Ascending aorta (tissue), 2 donors: ENCODE measurements around the gene KCNIP4. TPM values are rescaled to one million over a fixed set of nuclear protein-coding genes. Genes with fewer than 3 reads are reported as not detected.

Experiments
- DNase-seq, 2 donors: peaks; one replicate each; pipeline ENCODE4 v3.0.0-alpha.2; 2019; ENCODE audit warnings: low spot score in 2 of 2
- H3K27ac ChIP-seq, 2 donors: fragments of 200-600 bp; sonication (generic); one replicate each; pipeline ENCODE4 v1.5.1; 2016 to 2017; ENCODE audit warnings: mild to moderate bottlenecking in 1 of 2
- H3K27me3 ChIP-seq: fragments of 200-600 bp; sonication (generic); one replicate; pipeline ENCODE4 v1.5.1; 2017
- H3K36me3 ChIP-seq, 2 donors: fragments of 200-600 bp; sonication (generic); one replicate each; pipeline ENCODE4 v1.5.1; 2016
- H3K4me1 ChIP-seq, 2 donors: fragments of 200-600 bp; sonication (generic); one replicate each; pipeline ENCODE4 v1.5.1; 2016 to 2017; ENCODE audit warnings: mild to moderate bottlenecking in 1 of 2
- H3K4me3 ChIP-seq, 2 donors: fragments of 200-600 bp; sonication (generic); one replicate each; pipeline ENCODE4 v1.5.1; 2016 to 2017; ENCODE audit warnings: mild to moderate bottlenecking in 1 of 2
- H3K9me3 ChIP-seq, 2 donors: fragments of 200-600 bp; sonication (generic); one replicate each; pipeline ENCODE4 v1.5.1; 2016
- intact Hi-C: fragments of 100-400 bp; cut with DNase I; formaldehyde crosslinking; loops from one replicate; pipeline ENCODE4 v1.15.1; 2023
- total RNA-seq: library from RNA; depleted of rRNA; stranded (reverse); fragments of >200 nt; gene quantifications from one replicate; pipeline ENCODE4 v1.1.0, GENCODE V29; 2016
- TF ChIP-seq, protein P1 (sequence below), 3 experiments: fragments of 200-600 bp in 2 of 3; fragments of 450-650 bp in 1 of 3; sonication (generic) in 2 of 3; IDR thresholded peaks; one replicate each; pipeline ENCODE4 v1.5.1; 2016 to 2019; ENCODE audit warnings: antibody characterized with exemption in 3 of 3, mild to moderate bottlenecking in 1 of 3, moderate library complexity in 1 of 3

KCNIP4 gene
- total RNA-seq, 1 donor from 2014 or later, result not detected

DNA sequence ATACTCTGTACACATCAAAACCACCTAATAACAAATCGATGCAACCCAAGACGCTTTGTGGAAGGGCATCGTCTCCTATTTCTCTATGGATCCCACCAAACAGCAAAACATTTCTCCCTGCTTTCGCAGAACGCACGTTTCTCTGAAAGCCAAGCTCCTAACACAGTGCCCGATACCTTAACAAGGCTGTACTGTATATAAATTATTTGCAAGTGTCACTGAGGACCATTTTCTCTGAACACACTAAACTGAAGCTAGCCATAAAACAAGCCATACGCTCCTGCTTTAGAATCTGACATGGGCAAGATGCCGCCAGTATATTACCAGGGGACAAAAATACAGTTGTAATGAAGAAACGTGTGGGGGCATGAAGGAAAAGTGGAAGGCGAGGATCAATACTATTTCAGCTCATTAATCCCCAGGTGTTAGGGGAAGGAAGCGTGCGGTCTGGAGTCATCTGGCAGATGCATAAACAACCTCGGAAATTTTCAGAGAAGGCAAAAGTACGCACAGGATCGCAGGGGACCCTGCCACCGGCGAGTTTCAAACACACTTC lies 703 bp downstream of the KCNIP4 start:
- no peak overlapping the region for H3K27ac ChIP-seq
- no peaks in the 10 kb centered on the region for H3K9me3 ChIP-seq
- DNase-seq, result no peak
- H3K27me3 ChIP-seq, result no peaks in the 10 kb centered on the region
- TF ChIP-seq, protein P1, sequence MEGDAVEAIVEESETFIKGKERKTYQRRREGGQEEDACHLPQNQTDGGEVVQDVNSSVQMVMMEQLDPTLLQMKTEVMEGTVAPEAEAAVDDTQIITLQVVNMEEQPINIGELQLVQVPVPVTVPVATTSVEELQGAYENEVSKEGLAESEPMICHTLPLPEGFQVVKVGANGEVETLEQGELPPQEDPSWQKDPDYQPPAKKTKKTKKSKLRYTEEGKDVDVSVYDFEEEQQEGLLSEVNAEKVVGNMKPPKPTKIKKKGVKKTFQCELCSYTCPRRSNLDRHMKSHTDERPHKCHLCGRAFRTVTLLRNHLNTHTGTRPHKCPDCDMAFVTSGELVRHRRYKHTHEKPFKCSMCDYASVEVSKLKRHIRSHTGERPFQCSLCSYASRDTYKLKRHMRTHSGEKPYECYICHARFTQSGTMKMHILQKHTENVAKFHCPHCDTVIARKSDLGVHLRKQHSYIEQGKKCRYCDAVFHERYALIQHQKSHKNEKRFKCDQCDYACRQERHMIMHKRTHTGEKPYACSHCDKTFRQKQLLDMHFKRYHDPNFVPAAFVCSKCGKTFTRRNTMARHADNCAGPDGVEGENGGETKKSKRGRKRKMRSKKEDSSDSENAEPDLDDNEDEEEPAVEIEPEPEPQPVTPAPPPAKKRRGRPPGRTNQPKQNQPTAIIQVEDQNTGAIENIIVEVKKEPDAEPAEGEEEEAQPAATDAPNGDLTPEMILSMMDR (IDR thresholded peaks at IDR 0.05), result no peak
- intact Hi-C loops, result no loop called here
- no peaks in the 10 kb centered on the region for H3K36me3 ChIP-seq
- peak overlapping the region in 1 of 2 donors; percentile 32 for H3K4me3 ChIP-seq
- no peaks in the 10 kb centered on the region for H3K4me1 ChIP-seq

DNA sequence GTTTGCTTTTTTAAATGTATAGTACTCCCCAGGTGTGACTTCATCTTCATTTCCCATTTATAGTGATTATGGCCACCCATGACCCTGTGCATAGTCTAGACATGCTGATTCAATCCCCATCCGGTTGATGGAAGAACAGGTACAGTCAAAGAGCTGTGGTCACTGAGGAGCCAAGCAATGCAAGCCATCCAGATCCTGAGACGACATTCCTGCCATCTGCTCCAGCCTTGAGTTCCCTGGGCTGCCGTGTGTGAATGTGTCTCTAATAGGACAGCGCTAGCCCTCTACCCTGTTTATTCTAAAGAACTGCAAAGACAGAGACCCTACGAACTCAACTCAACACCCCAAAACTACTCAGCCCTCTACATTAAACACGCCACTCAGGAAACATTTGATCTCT lies 1.7 kb downstream of the KCNIP4 start:
- Histone ChIP-seq H3K4me1 (no peaks in the 10 kb centered on the region), H3K9me3 (no peaks in the 10 kb centered on the region), H3K27ac (no peak overlapping the region), H3K4me3 (no peak overlapping the region), H3K27me3 (no peaks in the 10 kb centered on the region), H3K36me3 (no peaks in the 10 kb centered on the region)
- TF ChIP-seq, protein P1 (IDR thresholded peaks at IDR 0.05), result no peak
- intact Hi-C loops, result no loop called here
- DNase-seq, result no peak

DNA sequence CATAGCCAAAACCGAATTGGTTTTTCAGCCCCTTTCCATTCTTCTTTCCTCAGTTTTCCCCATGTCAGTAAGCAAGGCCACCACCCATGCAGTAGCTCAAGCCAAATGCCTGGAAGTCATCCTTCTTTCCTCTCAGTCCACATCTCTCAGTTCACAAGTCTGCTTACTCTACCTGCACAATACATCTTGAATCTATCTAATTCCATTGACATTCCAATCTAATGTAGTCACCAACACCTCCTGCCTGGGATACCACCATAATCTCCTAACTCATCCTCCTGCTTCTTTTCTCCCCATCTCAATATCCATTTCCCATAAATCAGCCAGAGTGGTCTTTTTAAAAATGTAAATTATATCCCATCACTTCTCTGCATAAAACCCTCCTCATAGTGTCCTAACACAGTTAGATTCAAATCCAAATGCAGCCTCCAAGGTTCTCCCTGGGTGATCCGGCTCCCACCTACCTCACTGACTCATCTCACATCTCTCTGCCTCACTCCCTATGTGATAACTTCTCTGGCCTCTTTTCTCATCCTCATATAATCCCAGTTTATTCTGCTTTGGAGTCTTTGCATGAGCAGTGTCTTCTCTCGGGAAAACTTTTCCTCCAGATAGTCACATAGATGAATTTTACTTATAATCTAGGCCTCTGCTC lies 26.9 kb downstream of the KCNIP4 start:
- no peaks in the 10 kb centered on the region for H3K9me3 ChIP-seq
- no peak for DNase-seq

GRCh38 chr4:21915761-21916160 lies 32.8 kb downstream of the KCNIP4 start:
- Histone ChIP-seq H3K4me3 (no peak overlapping the region), H3K9me3 (no peaks in the 10 kb centered on the region), H3K27me3 (no peaks in the 10 kb centered on the region), H3K27ac (no peak overlapping the region), H3K36me3 (no peaks in the 10 kb centered on the region), H3K4me1 (no peaks in the 10 kb centered on the region)
- DNase-seq, result no peak
- TF ChIP-seq, protein P1 (IDR thresholded peaks at IDR 0.05), result no peak
- intact Hi-C loops, result no loop called here

More for the DNA sequence above, 26.9 kb downstream of the KCNIP4 start:
- intact Hi-C loops, result no loop called here
- TF ChIP-seq, protein P1 (IDR thresholded peaks at IDR 0.05), result no peak
- Histone ChIP-seq H3K36me3 (no peaks in the 10 kb centered on the region), H3K27me3 (no peaks in the 10 kb centered on the region), H3K27ac (no peak overlapping the region), H3K4me1 (no peaks in the 10 kb centered on the region), H3K4me3 (no peak overlapping the region)

GRCh38 chr4:21901831-21902230 lies 46.7 kb downstream of the KCNIP4 start:
- intact Hi-C loops, result no loop called here
- H3K9me3 ChIP-seq, result peaks cover 0 to 9% of the 10 kb centered on the region in 2 donors
- H3K4me1 ChIP-seq, result no peaks in the 10 kb centered on the region
- DNase-seq, result no peak
- H3K36me3 ChIP-seq, result no peaks in the 10 kb centered on the region
- TF ChIP-seq, protein P1 (IDR thresholded peaks at IDR 0.05), result no peak
- H3K27me3 ChIP-seq, result no peaks in the 10 kb centered on the region
- H3K27ac ChIP-seq, result no peak overlapping the region
- no peak overlapping the region for H3K4me3 ChIP-seq
